ENCODE data around the gene DNMBP.
"Not testable (repeated sequence)": the region's sequence is repeated elsewhere in the genome, so short reads cannot be mapped to it uniquely, and the experiment has no call there.

Gene DNMBP

GRCh38 chr10:99945263-99945662, 64.5 kb downstream of the DNMBP start:
- no peak for DNase-seq

- no peak for DNase-seq
Measured at GRCh38 chr10:99944860-99945259, 64.9 kb downstream of the DNMBP start.

GRCh38 chr10:99943908-99944307, 65.8 kb downstream of the DNMBP start:
- DNase-seq = no peak

- DNase-seq = no peak
Measured at GRCh38 chr10:99941942-99942820, 67.6 kb downstream of the DNMBP start.

GRCh38 chr10:99938563-99938962, 71.2 kb downstream of the DNMBP start:
- DNase-seq = no peak

GRCh38 chr10:99937630-99938029, 72.1 kb downstream of the DNMBP start:
- no peak for DNase-seq

GRCh38 chr10:99932203-99932957, 77.4 kb downstream of the DNMBP start:
- DNase-seq = not testable (repeated sequence)

GRCh38 chr10:99930731-99931550, 78.8 kb downstream of the DNMBP start:
- DNase-seq = no peak

GRCh38 chr10:99929360-99929759, 80.4 kb downstream of the DNMBP start:
- DNase-seq = no peak

GRCh38 chr10:99927721-99928280, 81.9 kb downstream of the DNMBP start:
- DNase-seq = no peak

GRCh38 chr10:99926925-99927720, 82.6 kb downstream of the DNMBP start:
- DNase-seq = no peak

- DNase-seq = no peak
Measured at GRCh38 chr10:99924451-99925255, 85.1 kb downstream of the DNMBP start.

- DNase-seq = no peak
Measured at GRCh38 chr10:99921948-99922347, 87.8 kb downstream of the DNMBP start.

- no peak for DNase-seq
Measured at GRCh38 chr10:99920901-99921300, 88.8 kb downstream of the DNMBP start.

GRCh38 chr10:99920486-99920885, 89.3 kb downstream of the DNMBP start:
- no peak for DNase-seq

- no peak for DNase-seq
Measured at GRCh38 chr10:99917963-99918825, 91.6 kb downstream of the DNMBP start.

- no peak for DNase-seq
Measured at GRCh38 chr10:99916776-99917175, 93.0 kb downstream of the DNMBP start.

- no peak for DNase-seq
Measured at GRCh38 chr10:99915414-99915813, 94.3 kb downstream of the DNMBP start.

GRCh38 chr10:99914236-99914635, 95.5 kb downstream of the DNMBP start:
- DNase-seq = no peak

- DNase-seq = no peak
Measured at GRCh38 chr10:99913831-99914235, 95.9 kb downstream of the DNMBP start.

All from 8988T (cell line).